ENCODE data around the gene SLC16A1.
"Not testable (repeated sequence)": the region's sequence is repeated elsewhere in the genome, so short reads cannot be mapped to it uniquely, and the experiment has no call there.

Gene SLC16A1

GRCh38 chr1:112955773-112956543, at the start of gene SLC16A1:
SLC16A1 (minus strand) TSS chr1:112956196; CDS start chr1:112929308, 26,888 bp downstream.
- DNase-seq, result peak; percentile 87

DNA sequence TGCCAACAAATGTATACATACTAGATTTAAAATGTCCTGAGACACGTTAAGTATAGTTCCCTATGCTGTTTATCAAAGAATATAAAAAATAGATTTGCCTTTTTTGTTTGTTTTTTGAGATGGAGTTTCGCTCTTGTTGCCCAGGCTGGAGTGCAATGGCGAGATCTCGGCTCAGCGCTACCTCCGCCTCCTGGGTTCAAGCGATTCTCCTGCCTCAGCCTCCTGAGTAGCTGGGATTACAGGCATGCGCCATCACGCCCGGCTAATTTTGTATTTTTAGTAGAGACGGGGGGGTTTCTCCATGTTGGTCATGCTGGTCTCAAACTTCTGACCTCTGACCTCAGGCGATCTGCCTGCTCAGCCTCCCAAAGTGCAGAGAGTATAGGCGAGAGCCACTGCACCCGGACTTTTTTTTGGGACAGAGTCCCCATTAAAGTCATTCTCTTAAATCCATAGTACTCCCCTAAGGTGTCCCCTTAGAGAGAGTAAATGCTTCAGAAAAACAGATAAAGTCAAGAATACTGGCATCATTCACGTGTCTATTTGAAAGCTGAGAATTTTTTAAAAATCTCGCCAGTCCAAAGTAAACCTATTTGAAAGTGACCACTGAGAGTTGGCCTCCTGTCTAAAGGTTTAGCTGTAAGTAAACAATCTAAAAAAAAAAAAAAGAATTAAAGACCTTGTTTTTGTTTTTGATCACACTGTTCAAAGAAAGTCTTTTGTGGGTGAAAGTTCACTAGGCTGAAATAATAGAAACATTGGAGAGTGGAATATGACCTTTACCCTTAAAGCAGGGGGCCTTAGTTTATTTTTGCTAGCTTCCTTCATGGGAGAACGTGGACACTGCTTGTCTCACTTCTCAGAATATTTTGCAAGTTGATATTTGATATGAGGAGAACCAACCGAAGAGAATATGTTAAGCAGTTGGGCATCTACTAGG, 48.0 kb upstream of the SLC16A1 start:
- DNase-seq, result no peak

DNA sequence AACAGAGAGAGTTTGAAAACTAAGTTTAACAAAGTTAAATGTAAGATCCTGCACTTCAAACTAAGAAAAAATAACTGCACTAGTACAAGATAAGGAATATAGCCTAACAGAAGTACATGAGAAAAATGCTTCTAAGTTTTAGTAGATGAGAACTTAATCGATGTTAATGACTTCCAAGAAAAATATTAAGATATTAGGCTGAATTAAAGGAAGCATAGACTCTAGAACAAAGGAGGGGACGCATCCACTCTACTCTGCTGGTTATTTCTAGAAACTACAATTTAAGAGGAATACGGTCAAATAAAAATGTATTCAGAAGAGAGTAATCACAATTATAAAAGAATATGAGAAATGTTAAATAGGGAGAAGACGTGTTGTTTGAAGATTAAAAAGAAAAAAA, 46.3 kb upstream of the SLC16A1 start:
- no peak for DNase-seq

- no peak for DNase-seq
These were observed 42.7 kb upstream of the SLC16A1 start for GRCh38 chr1:112998592-112999235.

DNA sequence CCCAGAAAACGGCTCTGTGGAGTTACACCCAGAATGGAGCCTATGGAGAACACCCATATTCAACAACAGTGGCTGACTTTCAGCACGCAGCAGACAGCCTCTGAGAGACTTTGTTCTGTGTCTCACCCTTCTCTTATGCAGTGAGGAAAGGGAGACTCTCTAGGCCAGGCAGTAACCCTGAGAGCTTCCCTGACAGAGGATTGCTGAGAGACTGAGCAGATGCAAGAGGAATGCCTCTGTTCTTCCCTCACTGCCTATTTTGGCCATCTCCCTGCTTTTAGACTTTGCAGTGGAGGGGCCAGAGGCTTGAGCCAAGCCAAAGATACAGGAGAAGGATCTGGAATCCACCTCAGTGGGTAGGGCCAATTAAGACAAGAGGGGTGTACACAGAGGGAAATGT, 41.8 kb upstream of the SLC16A1 start:
- no peak for DNase-seq

DNA sequence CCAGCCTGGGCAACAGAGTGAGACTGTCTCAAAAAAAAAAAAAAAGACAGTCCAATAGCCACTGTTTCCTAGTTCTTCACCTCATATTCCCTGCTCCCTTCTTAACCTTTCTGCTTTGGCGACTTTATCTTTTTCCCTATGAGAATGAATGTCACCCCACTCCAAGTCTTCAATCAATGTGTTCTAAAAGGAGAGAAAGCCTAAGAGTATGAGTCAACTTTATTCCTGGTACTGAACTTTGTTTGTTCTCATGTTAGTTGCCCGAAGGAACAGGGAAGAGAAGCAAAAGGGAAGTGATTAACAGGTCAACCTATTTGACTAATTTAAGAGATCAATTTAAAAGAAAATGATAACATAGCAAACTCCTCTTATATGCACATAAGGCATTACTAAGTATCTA, 39.9 kb upstream of the SLC16A1 start:
- DNase-seq, result no peak

DNA sequence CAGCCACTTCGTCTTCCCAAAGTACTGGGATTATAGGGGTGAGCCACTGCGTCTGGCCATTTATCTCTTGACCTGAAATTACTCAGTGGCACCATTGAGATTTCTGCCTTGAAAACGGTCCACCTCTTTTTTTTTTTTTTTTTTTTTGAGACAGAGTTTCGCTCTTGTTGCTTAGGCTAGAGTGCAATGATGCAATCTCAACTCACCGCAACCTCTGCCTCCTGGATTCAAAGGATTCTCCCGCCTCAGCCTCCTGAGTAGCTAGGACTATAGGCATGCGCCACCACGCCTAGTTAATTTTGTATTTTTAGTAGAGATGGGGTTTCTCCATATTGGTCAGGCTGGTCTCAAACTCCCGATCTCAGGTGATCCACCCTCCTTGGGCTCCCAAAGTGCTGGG, 39.0 kb upstream of the SLC16A1 start:
- not testable (repeated sequence) for DNase-seq

- DNase-seq, result no peak
These were observed 36.8 kb upstream of the SLC16A1 start for GRCh38 chr1:112992780-112993179.

DNA sequence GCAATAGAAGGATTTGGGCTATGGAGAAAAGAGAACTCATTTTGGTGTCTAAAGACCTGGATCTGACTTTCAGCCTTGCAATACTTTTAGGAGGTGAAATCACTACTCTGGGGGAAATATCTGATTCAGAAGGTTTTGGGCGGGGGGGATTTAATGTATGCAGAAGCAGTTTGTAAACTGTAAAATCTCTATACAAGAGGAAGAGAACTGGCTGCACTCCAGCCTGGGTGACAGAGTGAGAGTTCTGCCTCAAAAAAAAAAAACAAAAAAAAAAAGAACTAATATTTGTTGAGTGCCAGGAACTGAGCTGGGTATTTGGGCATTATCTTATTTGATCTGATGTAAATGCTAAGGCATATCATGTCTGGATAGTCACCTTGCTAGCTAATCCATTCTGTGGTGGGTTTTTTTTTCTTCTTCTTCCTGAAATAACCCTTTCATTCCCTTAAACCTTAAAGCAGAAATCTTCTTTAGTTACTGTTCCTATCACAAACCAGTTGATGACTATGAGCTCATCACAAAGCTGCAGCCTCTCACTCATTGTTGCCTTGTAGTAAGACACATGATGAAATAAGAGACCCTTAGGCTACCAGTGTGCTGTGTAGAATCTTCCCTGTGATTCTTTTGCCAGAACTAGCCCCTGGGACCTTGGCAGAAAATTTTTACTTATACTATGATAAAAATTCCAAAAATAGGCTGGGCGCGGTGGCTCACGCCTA, 35.6 kb upstream of the SLC16A1 start:
- DNase-seq, result no peak

DNA sequence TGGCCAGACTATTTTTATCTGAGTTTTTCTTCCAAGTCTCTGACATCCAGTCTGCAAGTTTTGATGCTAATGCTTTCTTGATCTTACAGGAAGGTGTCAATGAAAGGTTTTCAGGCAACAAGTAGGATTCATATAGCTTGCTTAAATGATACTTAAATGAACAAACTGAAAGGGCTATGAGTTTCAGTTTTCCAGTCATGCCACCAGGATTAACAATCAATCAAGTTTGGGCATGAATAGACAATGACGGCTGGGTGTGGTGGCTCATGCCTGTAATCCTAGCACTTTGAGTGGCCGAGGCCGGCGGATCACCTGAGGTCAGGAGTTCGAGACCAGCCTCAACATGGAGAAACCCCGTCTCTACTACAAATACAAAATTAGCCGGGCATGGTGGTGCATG, 34.3 kb upstream of the SLC16A1 start:
- no peak for DNase-seq

GRCh38 chr1:112988367-112988766, 32.4 kb upstream of the SLC16A1 start:
- no peak for DNase-seq

DNA sequence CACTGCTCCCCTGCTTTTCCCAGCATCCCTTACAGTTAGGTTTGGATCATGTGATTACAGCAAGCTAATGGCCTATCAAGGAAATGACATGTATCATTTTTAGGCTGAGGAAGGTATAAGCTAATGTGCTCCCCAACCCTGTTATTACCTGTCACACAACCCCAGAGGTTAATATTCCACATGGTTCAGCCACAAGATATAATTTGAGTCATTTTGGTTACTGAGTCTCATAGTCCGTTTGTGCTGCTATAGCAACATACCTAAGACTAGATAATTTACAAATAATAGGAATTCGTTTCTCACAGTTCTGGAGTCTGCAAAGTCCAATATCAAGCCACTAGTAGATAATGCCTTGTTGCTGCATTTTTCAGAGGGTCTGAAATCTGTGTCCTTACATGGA, 29.1 kb upstream of the SLC16A1 start:
- no peak for DNase-seq

GRCh38 chr1:112983537-112984131, 27.6 kb upstream of the SLC16A1 start:
- no peak for DNase-seq

- no peak for DNase-seq
These were observed 27.0 kb upstream of the SLC16A1 start for GRCh38 chr1:112982853-112983536.

DNA sequence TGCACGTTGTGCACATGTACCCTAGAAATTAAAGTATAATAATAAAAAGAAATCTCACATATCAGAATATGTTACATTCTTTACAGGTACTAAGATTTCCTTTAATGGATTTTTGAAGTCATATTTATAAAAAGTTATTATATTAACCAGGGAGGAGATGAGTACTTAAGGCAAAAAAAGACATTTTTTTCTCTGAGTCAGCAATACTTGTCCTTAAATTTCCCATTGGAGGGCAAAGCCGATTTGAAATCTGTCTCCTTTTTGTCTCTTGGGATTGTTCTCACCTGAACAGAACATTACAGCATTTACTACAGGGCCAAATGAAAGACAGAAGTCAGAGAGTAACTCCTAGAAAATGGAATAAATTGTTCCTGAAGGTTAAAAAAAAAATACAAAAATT, 26.3 kb upstream of the SLC16A1 start:
- no peak for DNase-seq

GRCh38 chr1:112981834-112982233, 25.8 kb upstream of the SLC16A1 start:
- not testable (repeated sequence) for DNase-seq

- DNase-seq, result no peak
These were observed 25.4 kb upstream of the SLC16A1 start for GRCh38 chr1:112981426-112981825.

DNA sequence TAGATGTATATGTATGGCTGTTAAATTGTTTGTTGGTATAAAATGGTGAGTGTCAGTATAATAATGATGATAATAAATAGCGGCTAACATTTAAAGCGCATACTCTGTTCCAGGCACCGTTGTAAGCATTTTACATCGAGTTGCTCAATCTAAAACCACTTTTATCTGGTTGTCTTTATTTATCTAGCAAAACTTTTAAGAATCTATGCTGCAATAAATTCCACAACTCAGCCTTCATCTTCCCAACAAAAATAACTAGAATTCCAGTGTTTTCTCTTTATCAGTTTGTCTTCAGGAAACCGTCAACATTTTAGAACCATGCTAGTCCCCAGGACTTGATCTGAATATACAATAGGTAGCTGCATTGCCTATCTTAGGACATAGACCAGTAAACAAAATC, 19.3 kb upstream of the SLC16A1 start:
- no peak for DNase-seq

DNA sequence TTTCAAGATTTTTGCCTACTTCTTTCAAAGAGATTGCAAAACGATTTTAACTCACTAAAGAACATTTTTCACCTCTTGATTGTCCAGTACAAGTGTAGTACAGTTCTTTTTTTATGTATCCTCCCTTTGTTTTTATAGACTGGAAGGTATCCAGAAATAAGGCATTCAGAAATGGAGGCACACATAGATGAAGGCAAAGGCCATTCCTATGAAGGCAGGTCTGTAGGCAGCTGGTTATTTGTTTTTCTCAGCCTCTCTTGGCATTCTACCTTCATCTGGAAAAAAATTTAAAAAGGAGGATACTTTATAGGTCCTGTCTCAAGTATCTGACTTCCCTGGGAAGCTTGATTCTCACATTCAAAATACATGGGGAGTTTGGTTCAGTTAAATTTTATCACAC, 18.6 kb upstream of the SLC16A1 start:
- no peak for DNase-seq

GRCh38 chr1:112973788-112974187, 17.8 kb upstream of the SLC16A1 start:
- no peak for DNase-seq

- no peak for DNase-seq
These were observed 15.0 kb upstream of the SLC16A1 start for GRCh38 chr1:112971006-112971405.

DNA sequence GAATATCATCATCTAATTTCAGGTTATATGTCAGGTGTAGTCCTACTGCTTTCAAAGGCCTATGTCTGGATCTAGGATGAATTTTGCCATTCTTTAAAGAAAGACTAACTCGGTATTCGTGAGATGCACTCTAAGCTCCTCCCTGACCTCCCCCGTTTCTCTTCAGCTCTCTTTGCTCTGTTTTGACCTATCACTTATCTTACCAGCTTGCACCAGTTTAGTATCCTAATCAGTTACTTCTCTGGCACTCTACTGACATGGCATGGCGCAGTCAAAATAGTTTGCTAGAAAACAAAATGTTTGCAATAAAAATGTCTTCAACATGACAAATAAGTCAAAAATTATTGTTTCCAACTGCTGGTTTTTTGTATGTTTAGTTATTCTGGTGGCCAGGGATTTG, 8.4 kb upstream of the SLC16A1 start:
- no peak for DNase-seq

Measured in SHP77 treated with DMSO at 0.1 percent for 48 hours (cell line).